Keratinocyte (primary cell): ENCODE results near the gene RNF121.

Experiments
- CTCF ChIP-seq, 3 experiments: IDR thresholded peaks in 1 of 3; conservative IDR thresholded peaks in 1 of 3; optimal IDR thresholded peaks in 1 of 3; 2 replicates in 2 of 3; 3 replicates in 1 of 3; pipeline versions ENCODE3 to v1.5.1; 2011; ENCODE audit warnings: low read length in 3 of 3, mild to moderate bottlenecking in 3 of 3, moderate library complexity in 2 of 3, control low read depth in 1 of 3, inconsistent platforms in 1 of 3; ENCODE audit not compliant: insufficient read depth in 2 of 3; ENCODE audit errors: extremely low read depth in 1 of 3
- EZH2 ChIP-seq: IDR thresholded peaks from one replicate; pipeline ENCODE4 v1.6.1; 2012; ENCODE audit warnings: inconsistent platforms, mild to moderate bottlenecking, low read length, moderate library complexity

GRCh38 chr11:72001285-72001684, 72.4 kb downstream of the RNF121 start:
- no peak for TF ChIP-seq CTCF (optimal IDR thresholded peaks at IDR 0.05 in 1 of 3, IDR thresholded peaks at IDR 0.05 in 1 of 3, conservative IDR thresholded peaks at IDR 0.05 in 1 of 3; ENCODE audit: extremely low read depth in 1 of 3, insufficient read depth in 2 of 3, low read length in 3 of 3)
- TF ChIP-seq EZH2: no peak
